Measurements from ENCODE around the gene PC.

The PC gene

DNA sequence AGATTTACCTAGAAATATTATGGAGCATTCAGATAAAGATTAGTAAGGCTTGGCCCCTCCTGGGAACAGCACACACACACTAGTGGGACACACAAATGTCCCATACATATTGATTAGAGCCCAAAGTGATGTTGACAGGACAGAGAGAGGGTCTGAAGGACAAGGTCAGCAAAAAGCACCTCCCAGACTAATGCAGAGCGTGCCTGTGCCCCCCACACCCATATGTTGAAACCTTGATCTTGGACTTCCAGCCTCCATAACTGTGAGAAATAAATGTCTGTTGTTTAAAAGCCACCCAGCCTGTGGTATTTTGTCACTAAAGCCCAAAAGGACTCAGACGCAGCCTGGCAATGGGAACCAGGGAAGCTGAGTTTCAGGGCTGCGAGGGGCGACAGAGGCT is 73.7 kb downstream of the PC start:
- TF ChIP-seq CTCF (IDR thresholded peaks at IDR 0.05): no peak
- Histone ChIP-seq H3K79me2 (no peaks in the 10 kb centered on the region), H2AFZ (no peak overlapping the region), H3K36me3 (ENCODE audit: control insufficient read depth, insufficient read depth, low read length) (no peaks in the 10 kb centered on the region), H3K4me1 (peaks cover 29% of the 10 kb centered on the region), H3K27ac (no peak overlapping the region), H3K27me3 (ENCODE audit: control insufficient read depth, insufficient read depth, low read length) (no peaks in the 10 kb centered on the region), H3K9ac (no peak overlapping the region), H3K4me2 (ENCODE audit: low read length) (no peak overlapping the region), H3K4me3 (ENCODE audit: low read depth, low read length) (no peak overlapping the region), H3K9me3 (ENCODE audit: control insufficient read depth, low read length) (no peaks in the 10 kb centered on the region)

GRCh38 chr11:66883016-66883965 is 74.9 kb downstream of the PC start:
- Histone ChIP-seq H3K27me3 (ENCODE audit: control insufficient read depth, insufficient read depth, low read length) (no peaks in the 10 kb centered on the region), H3K79me2 (no peaks in the 10 kb centered on the region), H3K4me2 (ENCODE audit: low read length) (no peak overlapping the region), H3K4me1 (peaks cover 37% of the 10 kb centered on the region), H2AFZ (peak overlapping the region; percentile 65), H3K9me3 (ENCODE audit: control insufficient read depth, low read length) (no peaks in the 10 kb centered on the region), H3K27ac (peak overlapping the region; percentile 83), H3K9ac (no peak overlapping the region), H3K4me3 (ENCODE audit: low read depth, low read length) (no peak overlapping the region), H3K36me3 (ENCODE audit: control insufficient read depth, insufficient read depth, low read length) (no peaks in the 10 kb centered on the region)
- TF ChIP-seq CTCF (IDR thresholded peaks at IDR 0.05): peak; percentile 49

DNA sequence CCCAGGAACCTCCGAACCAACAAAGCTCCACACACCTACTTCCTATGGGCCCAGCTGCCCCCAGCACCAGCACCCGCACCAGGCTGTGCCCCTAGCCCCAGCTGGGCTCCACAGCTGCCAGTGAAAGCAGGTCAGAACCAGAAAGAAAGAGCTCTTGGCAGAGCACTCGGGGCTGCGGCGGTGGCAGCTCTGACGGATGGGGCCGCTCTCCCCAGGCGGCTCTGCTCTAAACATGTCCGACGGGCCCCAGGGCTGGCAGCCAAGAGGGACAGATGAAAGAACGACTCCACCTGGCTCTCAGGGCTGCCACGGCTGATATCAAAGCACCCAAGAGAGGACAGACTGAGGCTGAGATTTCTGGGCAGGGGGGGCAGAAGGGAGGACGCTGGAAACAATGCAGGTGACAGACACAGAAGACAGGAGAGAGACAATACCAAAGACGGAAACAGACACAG is 75.6 kb downstream of the PC start:
- Histone ChIP-seq H3K36me3 (ENCODE audit: control insufficient read depth, insufficient read depth, low read length) (no peaks in the 10 kb centered on the region), H3K4me3 (ENCODE audit: low read depth, low read length) (no peak overlapping the region), H3K4me1 (peaks cover 38% of the 10 kb centered on the region), H3K9ac (no peak overlapping the region), H3K9me3 (ENCODE audit: control insufficient read depth, low read length) (no peaks in the 10 kb centered on the region), H3K27ac (peak overlapping the region; percentile 83), H3K27me3 (ENCODE audit: control insufficient read depth, insufficient read depth, low read length) (no peaks in the 10 kb centered on the region), H3K4me2 (ENCODE audit: low read length) (no peak overlapping the region), H2AFZ (peak overlapping the region; percentile 65), H3K79me2 (no peaks in the 10 kb centered on the region)
- TF ChIP-seq CTCF (IDR thresholded peaks at IDR 0.05): no peak

DNA sequence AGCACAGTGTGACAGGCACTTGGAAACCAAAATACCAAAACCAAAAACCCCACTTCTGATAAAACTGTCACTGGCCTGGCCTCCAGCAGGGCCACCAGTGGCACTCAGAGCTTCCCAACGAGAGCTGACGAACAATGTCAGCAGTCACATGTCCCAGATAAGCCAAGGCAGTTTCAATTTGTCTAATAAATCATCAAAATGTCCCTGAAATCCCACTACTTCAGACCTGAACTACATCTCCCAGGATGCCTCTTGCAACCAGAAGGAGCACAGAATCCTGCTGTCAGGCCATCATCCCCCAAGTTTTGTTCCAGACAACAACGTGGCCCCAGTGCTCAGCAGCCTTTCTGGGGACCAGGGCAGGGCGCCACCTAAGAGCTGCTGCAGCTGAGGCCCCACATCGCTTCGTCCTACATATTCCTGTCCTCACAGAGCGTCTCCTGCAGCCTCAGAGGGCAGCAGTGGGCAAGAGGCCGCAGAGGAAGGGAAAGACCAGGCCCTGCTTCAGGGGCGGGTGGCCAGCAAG is 76.2 kb downstream of the PC start:
- H3K9me3 ChIP-seq (ENCODE audit: control insufficient read depth, low read length): no peaks in the 10 kb centered on the region
- H3K4me1 ChIP-seq: peaks cover 40% of the 10 kb centered on the region
- H3K4me2 ChIP-seq (ENCODE audit: low read length): no peak overlapping the region
- no peaks in the 10 kb centered on the region for H3K36me3 ChIP-seq (ENCODE audit: control insufficient read depth, insufficient read depth, low read length)
- H3K79me2 ChIP-seq: no peaks in the 10 kb centered on the region
- H2AFZ ChIP-seq: peak overlapping the region; percentile 65
- TF ChIP-seq CTCF (IDR thresholded peaks at IDR 0.05): no peak
- no peak overlapping the region for H3K9ac ChIP-seq
- H3K27me3 ChIP-seq (ENCODE audit: control insufficient read depth, insufficient read depth, low read length): no peaks in the 10 kb centered on the region
- H3K4me3 ChIP-seq (ENCODE audit: low read depth, low read length): no peak overlapping the region
- H3K27ac ChIP-seq: peak overlapping the region; percentile 83

All from parathyroid adenoma (tissue), 2 donors.